Measurements from ENCODE around the gene ARHGAP18.

ARHGAP18 gene

GRCh38 chr6:129645106-129645829, 64.7 kb downstream of the ARHGAP18 start:
- H3K9me3 ChIP-seq (ENCODE audit: control insufficient read depth, low read length), result no peaks in the 10 kb centered on the region
- H3K4me3 ChIP-seq (ENCODE audit: low read length), result no peak overlapping the region
- no peaks in the 10 kb centered on the region for H3K36me3 ChIP-seq (ENCODE audit: control insufficient read depth, insufficient read depth, low read length)
- no peak overlapping the region for H3K9ac ChIP-seq (ENCODE audit: low read length)
- H3K27me3 ChIP-seq (ENCODE audit: control insufficient read depth, insufficient read depth, low read length), result no peaks in the 10 kb centered on the region
- peaks cover 17% of the 10 kb centered on the region for H3K4me1 ChIP-seq (ENCODE audit: control insufficient read depth, insufficient read depth, low read length)

GRCh38 chr6:129644567-129645015, 65.4 kb downstream of the ARHGAP18 start:
- no peaks in the 10 kb centered on the region for H3K9me3 ChIP-seq (ENCODE audit: control insufficient read depth, low read length)
- no peak overlapping the region for H3K9ac ChIP-seq (ENCODE audit: low read length)
- H3K4me1 ChIP-seq (ENCODE audit: control insufficient read depth, insufficient read depth, low read length), result peaks cover 17% of the 10 kb centered on the region
- no peaks in the 10 kb centered on the region for H3K36me3 ChIP-seq (ENCODE audit: control insufficient read depth, insufficient read depth, low read length)
- no peak overlapping the region for H3K4me3 ChIP-seq (ENCODE audit: low read length)
- H3K27me3 ChIP-seq (ENCODE audit: control insufficient read depth, insufficient read depth, low read length), result no peaks in the 10 kb centered on the region

GRCh38 chr6:129643968-129644367, 66.0 kb downstream of the ARHGAP18 start:
- Histone ChIP-seq H3K36me3 (ENCODE audit: control insufficient read depth, insufficient read depth, low read length) (no peaks in the 10 kb centered on the region), H3K27me3 (ENCODE audit: control insufficient read depth, insufficient read depth, low read length) (no peaks in the 10 kb centered on the region), H3K9me3 (ENCODE audit: control insufficient read depth, low read length) (no peaks in the 10 kb centered on the region), H3K9ac (ENCODE audit: low read length) (no peak overlapping the region), H3K4me3 (ENCODE audit: low read length) (no peak overlapping the region), H3K4me1 (ENCODE audit: control insufficient read depth, insufficient read depth, low read length) (peaks cover 17% of the 10 kb centered on the region)

- H3K36me3 ChIP-seq (ENCODE audit: control insufficient read depth, insufficient read depth, low read length), result no peaks in the 10 kb centered on the region
- H3K9ac ChIP-seq (ENCODE audit: low read length), result no peak overlapping the region
- no peaks in the 10 kb centered on the region for H3K9me3 ChIP-seq (ENCODE audit: control insufficient read depth, low read length)
- H3K27me3 ChIP-seq (ENCODE audit: control insufficient read depth, insufficient read depth, low read length), result no peaks in the 10 kb centered on the region
- no peak overlapping the region for H3K4me3 ChIP-seq (ENCODE audit: low read length)
- H3K4me1 ChIP-seq (ENCODE audit: control insufficient read depth, insufficient read depth, low read length), result peaks cover 18% of the 10 kb centered on the region
Measured at GRCh38 chr6:129643176-129643575, 66.8 kb downstream of the ARHGAP18 start.

- Histone ChIP-seq H3K9ac (ENCODE audit: low read length) (no peak overlapping the region), H3K27me3 (ENCODE audit: control insufficient read depth, insufficient read depth, low read length) (no peaks in the 10 kb centered on the region), H3K36me3 (ENCODE audit: control insufficient read depth, insufficient read depth, low read length) (no peaks in the 10 kb centered on the region), H3K4me3 (ENCODE audit: low read length) (no peak overlapping the region), H3K4me1 (ENCODE audit: control insufficient read depth, insufficient read depth, low read length) (peaks cover 25% of the 10 kb centered on the region), H3K9me3 (ENCODE audit: control insufficient read depth, low read length) (no peaks in the 10 kb centered on the region)
Measured at GRCh38 chr6:129642322-129642721, 67.7 kb downstream of the ARHGAP18 start.

GRCh38 chr6:129641344-129641743, 68.6 kb downstream of the ARHGAP18 start:
- Histone ChIP-seq H3K9me3 (ENCODE audit: control insufficient read depth, low read length) (no peaks in the 10 kb centered on the region), H3K36me3 (ENCODE audit: control insufficient read depth, insufficient read depth, low read length) (no peaks in the 10 kb centered on the region), H3K9ac (ENCODE audit: low read length) (no peak overlapping the region), H3K4me3 (ENCODE audit: low read length) (no peak overlapping the region), H3K27me3 (ENCODE audit: control insufficient read depth, insufficient read depth, low read length) (no peaks in the 10 kb centered on the region), H3K4me1 (ENCODE audit: control insufficient read depth, insufficient read depth, low read length) (peaks cover 34% of the 10 kb centered on the region)

- no peak overlapping the region for H3K9ac ChIP-seq (ENCODE audit: low read length)
- H3K4me1 ChIP-seq (ENCODE audit: control insufficient read depth, insufficient read depth, low read length), result peaks cover 17% of the 10 kb centered on the region
- H3K4me3 ChIP-seq (ENCODE audit: low read length), result no peak overlapping the region
Measured at GRCh38 chr6:129638686-129639085, 71.3 kb downstream of the ARHGAP18 start.

GRCh38 chr6:129638055-129638684, 71.8 kb downstream of the ARHGAP18 start:
- H3K27me3 ChIP-seq (ENCODE audit: control insufficient read depth, insufficient read depth, low read length), result no peaks in the 10 kb centered on the region
- no peak overlapping the region for H3K4me3 ChIP-seq (ENCODE audit: low read length)
- peaks cover 17% of the 10 kb centered on the region for H3K4me1 ChIP-seq (ENCODE audit: control insufficient read depth, insufficient read depth, low read length)
- H3K9me3 ChIP-seq (ENCODE audit: control insufficient read depth, low read length), result no peaks in the 10 kb centered on the region
- H3K36me3 ChIP-seq (ENCODE audit: control insufficient read depth, insufficient read depth, low read length), result no peaks in the 10 kb centered on the region
- no peak overlapping the region for H3K9ac ChIP-seq (ENCODE audit: low read length)

More at GRCh38 chr6:129638686-129639085, 71.3 kb downstream of the ARHGAP18 start:
- Histone ChIP-seq H3K27me3 (ENCODE audit: control insufficient read depth, insufficient read depth, low read length) (no peaks in the 10 kb centered on the region), H3K36me3 (ENCODE audit: control insufficient read depth, insufficient read depth, low read length) (no peaks in the 10 kb centered on the region), H3K9me3 (ENCODE audit: control insufficient read depth, low read length) (no peaks in the 10 kb centered on the region)

GRCh38 chr6:129637340-129638054, 72.5 kb downstream of the ARHGAP18 start:
- Histone ChIP-seq H3K9ac (ENCODE audit: low read length) (no peak overlapping the region), H3K4me1 (ENCODE audit: control insufficient read depth, insufficient read depth, low read length) (peaks cover 17% of the 10 kb centered on the region)

GRCh38 chr6:129635396-129636130, 74.4 kb downstream of the ARHGAP18 start:
- Histone ChIP-seq H3K36me3 (ENCODE audit: control insufficient read depth, insufficient read depth, low read length) (no peaks in the 10 kb centered on the region), H3K9me3 (ENCODE audit: control insufficient read depth, low read length) (no peaks in the 10 kb centered on the region), H3K4me1 (ENCODE audit: control insufficient read depth, insufficient read depth, low read length) (peaks cover 17% of the 10 kb centered on the region), H3K9ac (ENCODE audit: low read length) (no peak overlapping the region), H3K27me3 (ENCODE audit: control insufficient read depth, insufficient read depth, low read length) (no peaks in the 10 kb centered on the region), H3K4me3 (ENCODE audit: low read length) (no peak overlapping the region)

More at GRCh38 chr6:129637340-129638054, 72.5 kb downstream of the ARHGAP18 start:
- Histone ChIP-seq H3K4me3 (ENCODE audit: low read length) (no peak overlapping the region), H3K36me3 (ENCODE audit: control insufficient read depth, insufficient read depth, low read length) (no peaks in the 10 kb centered on the region), H3K27me3 (ENCODE audit: control insufficient read depth, insufficient read depth, low read length) (no peaks in the 10 kb centered on the region), H3K9me3 (ENCODE audit: control insufficient read depth, low read length) (no peaks in the 10 kb centered on the region)

GRCh38 chr6:129634411-129635230, 75.4 kb downstream of the ARHGAP18 start:
- Histone ChIP-seq H3K9ac (ENCODE audit: low read length) (no peak overlapping the region), H3K4me3 (ENCODE audit: low read length) (no peak overlapping the region), H3K4me1 (ENCODE audit: control insufficient read depth, insufficient read depth, low read length) (peaks cover 17% of the 10 kb centered on the region), H3K27me3 (ENCODE audit: control insufficient read depth, insufficient read depth, low read length) (no peaks in the 10 kb centered on the region), H3K9me3 (ENCODE audit: control insufficient read depth, low read length) (no peaks in the 10 kb centered on the region), H3K36me3 (ENCODE audit: control insufficient read depth, insufficient read depth, low read length) (no peaks in the 10 kb centered on the region)

Data from mucosa of stomach (tissue), 1 donor.